Effector memory CD8-positive, alpha-beta T cell (primary cell): ENCODE measurements around the gene HENMT1.
"Not testable (repeated sequence)": the region's sequence is repeated elsewhere in the genome, so short reads cannot be mapped to it uniquely, and the experiment has no call there.

Experiments
- ATAC-seq: fragments of 150-1000 bp; cut with Tn5 transposase; replicated peaks from 2 replicates; pipeline ENCODE4 v1.10.0; 2021; ENCODE audit warnings: mild to moderate bottlenecking, moderate library complexity
- DNase-seq, 3 experiments: peaks; one replicate each; pipeline ENCODE4 v3.0.0; 2021
- H3K27ac Mint-ChIP-seq, 2 donors: one replicate each; pipeline ENCODE4 v1.8.0; 2022; ENCODE audit warnings: mild to moderate bottlenecking in 2 of 2, mixed read lengths in 2 of 2, moderate library complexity in 2 of 2
- H3K27me3 Mint-ChIP-seq, 2 donors: one replicate each; pipeline ENCODE4 v1.8.0; 2022; ENCODE audit warnings: mixed read lengths in 2 of 2
- H3K36me3 Mint-ChIP-seq: one replicate; pipeline ENCODE4 v1.8.0; 2022; ENCODE audit warnings: mild to moderate bottlenecking, moderate library complexity, mixed read lengths; ENCODE audit not compliant: insufficient read depth
- H3K4me1 Mint-ChIP-seq, 2 donors: one replicate each; pipeline ENCODE4 v1.8.0; 2022; ENCODE audit warnings: low read depth in 2 of 2, mixed read lengths in 2 of 2
- H3K4me3 Mint-ChIP-seq, 2 donors: one replicate each; pipeline ENCODE4 v1.8.0; 2022; ENCODE audit warnings: mild to moderate bottlenecking in 2 of 2, mixed read lengths in 2 of 2, moderate library complexity in 2 of 2
- H3K9me3 Mint-ChIP-seq, 2 donors: one replicate each; pipeline ENCODE4 v1.8.0; 2022; ENCODE audit warnings: mixed read lengths in 2 of 2

HENMT1 gene

DNA sequence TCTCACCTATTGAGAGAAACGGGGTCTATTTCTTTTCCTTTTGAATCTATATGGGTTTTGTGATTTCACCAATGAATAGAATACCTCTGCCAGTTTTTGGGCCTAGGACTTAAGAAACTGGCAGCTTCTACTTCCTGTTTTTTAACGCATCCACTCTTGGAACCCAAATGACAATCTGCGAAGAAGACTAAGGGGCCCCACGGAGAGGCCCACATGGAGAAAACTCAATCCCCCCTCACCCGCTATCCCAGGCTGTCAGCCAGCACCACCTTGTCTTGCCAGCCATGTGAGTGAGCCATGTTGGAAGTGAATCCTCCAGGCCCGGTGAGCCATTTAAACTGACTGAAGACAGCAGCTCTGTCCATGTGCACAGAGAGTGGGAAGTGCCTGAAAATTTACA is 3.6 kb upstream of the HENMT1 start:
- Mint-ChIP-seq H3K4me1 (peaks cover 15 to 27% of the 10 kb centered on the region in 2 donors), H3K27ac (no peak overlapping the region), H3K4me3 (no peak overlapping the region), H3K27me3 (no peaks in the 10 kb centered on the region), H3K36me3 (peaks cover 18% of the 10 kb centered on the region), H3K9me3 (no peaks in the 10 kb centered on the region)
- DNase-seq, result no peak
- no peak for ATAC-seq

DNA sequence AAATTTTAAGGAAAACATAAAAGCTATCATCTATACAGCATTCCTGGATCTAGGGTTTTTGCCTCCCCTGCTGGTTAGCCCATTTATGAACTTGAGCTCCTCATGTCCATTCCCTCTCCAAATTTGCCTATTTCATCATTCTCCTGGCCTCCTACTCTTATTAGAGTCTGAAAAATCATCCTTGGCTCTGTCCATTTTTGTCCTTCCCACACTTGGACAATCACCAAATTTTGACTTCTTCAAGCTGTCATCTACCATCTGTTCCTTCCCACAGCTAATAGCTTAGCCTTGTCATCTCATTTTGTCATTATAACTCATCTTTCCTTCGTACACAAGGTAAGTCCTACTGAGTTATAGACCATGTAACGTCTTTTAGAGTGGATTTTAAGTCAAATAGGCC is 2.2 kb upstream of the HENMT1 start:
- H3K36me3 Mint-ChIP-seq, result peaks cover 18% of the 10 kb centered on the region
- H3K9me3 Mint-ChIP-seq, result no peaks in the 10 kb centered on the region
- H3K27me3 Mint-ChIP-seq, result no peaks in the 10 kb centered on the region
- peak overlapping the region in 1 of 2 donors; percentile 44 for H3K27ac Mint-ChIP-seq
- ATAC-seq, result no peak
- DNase-seq, result no peak
- peaks cover 16 to 36% of the 10 kb centered on the region in 2 donors for H3K4me1 Mint-ChIP-seq
- H3K4me3 Mint-ChIP-seq, result peak overlapping the region in 1 of 2 donors; percentile 2

DNA sequence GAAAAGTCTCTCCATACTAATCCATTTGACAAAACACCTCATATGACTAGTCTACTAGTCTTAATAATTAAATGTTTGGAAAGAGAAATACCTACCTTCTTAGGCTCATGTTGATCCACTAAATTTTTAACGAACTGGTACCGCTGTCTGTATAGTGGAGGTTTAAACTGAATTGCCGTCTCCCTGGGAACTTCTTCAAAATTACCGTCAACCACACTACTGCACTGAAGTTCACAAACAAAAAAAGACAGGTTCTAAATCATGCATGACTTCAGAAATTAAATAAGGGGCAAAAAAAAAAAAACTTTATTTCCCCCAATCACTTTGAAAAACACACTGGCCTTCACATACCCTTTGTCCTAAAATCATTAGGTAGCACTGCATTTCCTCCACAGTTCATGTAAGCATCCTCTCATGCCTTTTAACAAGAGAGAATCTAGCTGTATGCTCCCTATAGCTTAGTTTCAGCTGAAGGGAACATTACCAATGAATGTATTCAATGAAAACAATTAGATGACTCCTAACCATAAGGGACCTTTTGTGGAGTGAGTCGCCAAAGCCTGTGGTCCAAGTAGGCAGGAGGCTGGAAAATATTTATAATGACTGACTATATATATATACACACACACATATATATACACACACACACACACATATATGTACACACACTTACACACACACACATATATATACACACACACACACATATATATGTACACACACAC is 3.4 kb downstream of the HENMT1 start:
- Mint-ChIP-seq H3K9me3 (no peaks in the 10 kb centered on the region), H3K36me3 (peaks cover 23% of the 10 kb centered on the region), H3K27me3 (no peaks in the 10 kb centered on the region), H3K4me1 (peaks cover 33 to 54% of the 10 kb centered on the region in 2 donors), H3K27ac (peak overlapping the region; percentile 6 to 80), H3K4me3 (no peak overlapping the region)
- DNase-seq (no peak), ATAC-seq (no peak)

DNA sequence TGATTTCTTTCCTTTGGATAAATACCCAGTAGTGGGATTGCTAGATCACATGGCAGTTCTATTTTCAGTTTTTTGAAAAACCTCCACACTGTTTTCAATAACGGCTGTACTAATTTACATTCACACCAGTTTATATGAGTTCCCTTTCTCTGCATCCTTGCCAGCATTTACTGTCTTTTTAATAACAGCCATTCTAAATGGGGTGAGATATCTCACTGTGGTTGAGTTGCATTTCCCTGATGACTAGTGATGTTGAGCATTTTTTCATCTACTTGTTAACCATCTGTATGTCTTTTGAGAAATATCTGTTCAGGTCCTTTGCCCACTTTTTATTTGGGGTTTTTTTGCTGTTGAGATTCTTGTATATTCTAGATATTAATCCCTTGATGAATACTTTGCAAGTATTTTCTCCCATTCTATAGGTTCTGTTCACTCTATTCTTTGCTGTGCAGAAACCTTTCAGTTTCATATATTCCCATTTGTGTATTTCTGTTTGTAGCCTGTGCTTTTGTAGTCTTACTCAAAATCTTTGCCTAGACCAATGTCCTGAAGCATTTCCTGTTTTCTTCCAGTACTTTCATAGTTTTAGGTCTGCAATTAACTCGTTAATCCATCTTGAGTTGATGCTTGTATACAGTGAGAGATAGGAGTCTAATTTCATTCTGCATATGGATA is 7.3 kb downstream of the HENMT1 start:
- Mint-ChIP-seq H3K27me3 (no peaks in the 10 kb centered on the region), H3K4me3 (peak overlapping the region; percentile 3 to 70), H3K27ac (peak overlapping the region; percentile 74 to 92), H3K9me3 (no peaks in the 10 kb centered on the region), H3K36me3 (peaks cover 14% of the 10 kb centered on the region), H3K4me1 (peaks cover 24 to 39% of the 10 kb centered on the region in 2 donors)
- DNase-seq (no peak), ATAC-seq (peak; percentile 97)

DNA sequence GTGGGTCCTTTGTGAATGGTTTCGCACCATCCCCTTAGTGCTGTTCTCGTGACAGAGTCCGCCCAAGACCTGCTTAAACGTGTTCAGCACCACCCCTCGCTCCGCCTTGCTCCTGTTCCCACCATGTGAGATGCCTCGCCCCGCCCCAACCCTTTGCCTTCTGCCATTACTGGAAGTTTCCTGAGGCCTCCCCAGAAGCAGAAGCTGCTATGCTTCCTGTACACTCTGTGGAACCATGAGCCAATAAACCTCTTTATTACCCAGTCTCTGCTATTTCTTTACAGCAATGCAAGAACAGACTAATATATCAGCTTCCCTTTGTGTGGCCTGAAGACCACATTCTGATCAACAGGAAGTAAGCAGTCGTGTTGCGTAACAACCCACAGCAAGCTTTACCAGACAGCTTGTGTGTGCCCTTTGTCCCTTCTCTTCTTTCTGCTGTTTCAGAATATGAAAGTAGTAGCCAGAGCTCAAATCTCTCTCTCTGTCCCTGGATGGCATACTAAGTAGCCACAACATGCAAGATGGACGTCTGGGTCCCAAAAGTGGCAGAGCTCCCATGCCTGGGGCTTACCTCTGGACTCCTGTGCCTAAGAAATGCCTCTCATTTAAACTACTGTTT is 14.1 kb downstream of the HENMT1 start:
- H3K4me3 Mint-ChIP-seq, result peak overlapping the region; percentile 70 to 74
- H3K27me3 Mint-ChIP-seq, result no peaks in the 10 kb centered on the region
- peaks cover 53 to 60% of the 10 kb centered on the region in 2 donors for H3K4me1 Mint-ChIP-seq
- peak overlapping the region; percentile 98 for H3K27ac Mint-ChIP-seq
- peak; percentile 73 to 82 (median 80) for DNase-seq
- peak; percentile 79 for ATAC-seq
- H3K9me3 Mint-ChIP-seq, result peaks cover 0 to 8% of the 10 kb centered on the region in 2 donors
- peaks cover 45% of the 10 kb centered on the region for H3K36me3 Mint-ChIP-seq

DNA sequence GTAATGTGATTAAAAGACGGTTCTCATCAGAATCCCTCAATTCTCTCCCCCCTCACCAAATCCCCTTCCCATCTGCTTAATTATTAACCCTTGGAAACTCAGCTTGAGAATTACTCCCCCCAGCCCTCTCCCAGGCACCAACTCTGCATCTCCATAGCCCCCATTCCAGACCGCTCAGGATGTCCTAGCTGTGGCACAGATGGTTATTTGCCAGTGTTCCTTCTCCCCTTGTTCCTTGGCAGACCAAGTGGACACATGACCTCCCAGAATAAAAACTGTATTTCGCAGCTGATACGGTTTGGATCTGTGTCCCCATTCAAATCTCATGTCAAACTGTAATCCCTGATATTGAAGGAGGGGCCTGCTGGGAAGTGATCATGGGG is 14.6 kb downstream of the HENMT1 start:
- Mint-ChIP-seq H3K27ac (peak overlapping the region; percentile 98), H3K4me1 (peaks cover 51 to 56% of the 10 kb centered on the region in 2 donors), H3K9me3 (peaks cover 0 to 8% of the 10 kb centered on the region in 2 donors), H3K36me3 (peaks cover 48% of the 10 kb centered on the region), H3K27me3 (no peaks in the 10 kb centered on the region), H3K4me3 (peak overlapping the region; percentile 70 to 74)
- DNase-seq, result no peak
- ATAC-seq, result no peak

DNA sequence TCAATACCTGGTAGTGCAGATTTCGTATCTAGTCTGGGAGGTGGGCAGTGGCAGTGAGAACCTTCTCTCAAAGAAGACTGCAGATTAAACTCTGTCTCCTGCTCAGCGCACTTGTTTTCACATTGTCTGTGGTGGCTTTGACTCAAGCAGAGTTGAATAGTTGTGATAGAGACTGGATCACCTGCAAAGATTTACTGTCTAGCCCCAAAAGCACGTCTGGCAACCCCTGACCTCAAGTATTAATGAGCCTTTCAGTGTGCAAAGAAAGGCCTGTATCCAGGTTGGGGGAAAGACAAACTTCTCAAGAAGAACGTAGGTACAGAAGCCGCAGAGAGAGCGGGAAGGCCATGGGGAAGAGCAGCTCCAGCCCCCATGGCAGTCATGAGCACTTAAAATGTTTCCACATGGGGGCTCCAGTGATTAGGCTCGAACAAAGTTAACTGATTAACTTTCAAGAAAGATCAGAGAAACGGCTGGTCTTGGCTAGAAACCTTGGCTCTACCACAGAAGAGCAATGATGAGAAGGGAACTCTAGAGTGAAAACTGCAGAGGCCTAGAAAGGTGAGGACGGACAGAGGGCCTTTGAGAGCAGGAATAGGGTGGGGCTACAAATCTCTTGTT is 15.2 kb downstream of the HENMT1 start:
- ATAC-seq (peak; percentile 3), DNase-seq (peak in 2 of 3 experiments; percentile 10 to 41)
- Mint-ChIP-seq H3K4me1 (peaks cover 51 to 56% of the 10 kb centered on the region in 2 donors), H3K27ac (peak overlapping the region; percentile 98), H3K4me3 (peak overlapping the region; percentile 70 to 74), H3K27me3 (no peaks in the 10 kb centered on the region), H3K9me3 (peaks cover 0 to 8% of the 10 kb centered on the region in 2 donors), H3K36me3 (peaks cover 48% of the 10 kb centered on the region)

DNA sequence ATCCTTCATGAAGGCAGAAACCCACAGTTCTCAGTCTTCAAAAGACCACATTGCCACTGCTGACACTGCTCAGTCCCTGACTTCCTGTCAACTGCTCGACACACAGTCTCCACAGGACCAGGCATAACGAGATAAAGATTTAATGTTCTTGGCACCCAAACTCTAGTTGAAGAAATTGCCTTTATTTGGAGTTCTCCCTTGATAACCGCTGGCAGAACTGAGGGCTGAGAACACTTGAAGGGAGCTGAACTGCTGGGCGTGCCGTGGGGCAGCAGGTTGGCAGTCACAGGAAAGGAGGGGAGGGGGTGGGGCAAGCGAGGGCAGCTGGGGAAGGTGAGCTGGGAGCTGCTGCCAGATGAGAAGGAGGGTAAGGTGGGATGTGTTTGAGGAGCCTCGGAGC is 15.9 kb downstream of the HENMT1 start:
- H3K36me3 Mint-ChIP-seq, result peaks cover 48% of the 10 kb centered on the region
- H3K27me3 Mint-ChIP-seq, result no peaks in the 10 kb centered on the region
- ATAC-seq (peak; percentile 62), DNase-seq (peak; percentile 49 to 65 (median 55))
- H3K4me1 Mint-ChIP-seq, result peaks cover 55 to 63% of the 10 kb centered on the region in 2 donors
- peak overlapping the region; percentile 98 for H3K27ac Mint-ChIP-seq
- peaks cover 0 to 8% of the 10 kb centered on the region in 2 donors for H3K9me3 Mint-ChIP-seq
- peak overlapping the region; percentile 70 to 74 for H3K4me3 Mint-ChIP-seq

DNA sequence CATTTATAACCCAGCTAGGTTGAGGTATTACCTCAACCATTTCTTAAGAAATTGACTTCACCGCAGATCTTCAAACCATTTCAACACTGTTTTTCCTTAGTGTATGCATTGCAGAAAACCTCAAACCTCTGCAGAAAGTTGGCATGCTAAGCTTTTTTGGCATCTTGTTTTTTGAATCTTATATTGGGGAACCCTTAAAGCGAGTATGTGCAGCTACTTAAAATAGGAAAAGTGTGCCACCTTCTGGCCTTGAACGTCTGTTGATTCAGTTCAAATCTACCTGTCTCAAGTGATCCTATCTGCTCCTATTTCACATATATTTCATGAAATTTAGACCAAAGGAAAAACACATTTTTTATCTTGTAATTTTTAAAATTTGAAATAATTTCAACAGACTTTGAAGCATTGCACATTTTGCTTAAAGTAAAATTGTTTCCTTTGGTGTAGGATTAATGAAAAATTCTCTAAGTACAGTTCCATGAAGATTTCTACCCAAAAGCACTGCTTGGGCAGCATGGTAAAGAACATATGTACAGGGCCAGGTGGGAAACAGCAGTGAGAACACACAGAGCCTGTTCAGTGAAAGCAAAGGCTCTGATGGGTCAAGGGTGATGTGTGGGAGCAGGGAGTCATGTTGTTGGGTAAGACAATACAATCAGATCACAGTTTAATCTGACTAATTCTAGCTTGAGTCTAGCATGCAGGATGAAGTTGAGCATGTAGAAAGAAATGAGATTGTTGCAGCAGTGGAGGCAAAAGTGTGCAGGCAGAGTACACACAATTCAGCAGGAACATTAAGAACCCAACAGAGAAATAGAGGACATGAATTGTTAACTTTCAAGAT is 17.2 kb downstream of the HENMT1 start:
- peak overlapping the region in 1 of 2 donors; percentile 30 for H3K4me3 Mint-ChIP-seq
- peaks cover 0 to 8% of the 10 kb centered on the region in 2 donors for H3K9me3 Mint-ChIP-seq
- no peaks in the 10 kb centered on the region for H3K27me3 Mint-ChIP-seq
- ATAC-seq (peak; percentile 7), DNase-seq (peak; percentile 41 to 52 (median 48))
- peaks cover 41% of the 10 kb centered on the region for H3K36me3 Mint-ChIP-seq
- H3K4me1 Mint-ChIP-seq, result peaks cover 59 to 67% of the 10 kb centered on the region in 2 donors
- peak overlapping the region; percentile 98 for H3K27ac Mint-ChIP-seq

DNA sequence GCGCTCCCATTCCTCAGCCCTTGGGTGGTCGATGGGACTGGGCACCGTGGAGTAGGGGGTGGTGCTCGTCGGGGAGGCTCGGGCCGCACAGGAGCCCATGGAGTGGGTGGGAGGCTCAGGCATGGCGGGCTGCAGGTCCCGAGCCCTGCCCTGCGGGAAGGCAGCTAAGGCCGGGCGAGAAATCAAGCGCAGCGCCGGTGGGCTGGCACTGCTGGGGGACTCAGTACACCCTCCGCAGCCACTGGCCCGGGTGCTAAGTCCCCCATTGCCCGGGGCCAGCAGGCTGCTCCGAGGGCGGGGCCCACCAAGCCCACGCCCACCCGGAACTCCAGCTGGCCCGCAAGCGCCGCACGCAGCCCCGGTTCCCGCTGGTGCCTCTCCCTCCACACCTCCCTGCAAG is 20.0 kb downstream of the HENMT1 start:
- H3K4me3 Mint-ChIP-seq, H3K27me3 Mint-ChIP-seq, DNase-seq, H3K9me3 Mint-ChIP-seq, ATAC-seq: not testable (repeated sequence)
- Mint-ChIP-seq H3K36me3 (peaks cover 16% of the 10 kb centered on the region), H3K4me1 (peaks cover 36 to 43% of the 10 kb centered on the region in 2 donors), H3K27ac (peak overlapping the region in 1 of 2 donors; percentile 24)

DNA sequence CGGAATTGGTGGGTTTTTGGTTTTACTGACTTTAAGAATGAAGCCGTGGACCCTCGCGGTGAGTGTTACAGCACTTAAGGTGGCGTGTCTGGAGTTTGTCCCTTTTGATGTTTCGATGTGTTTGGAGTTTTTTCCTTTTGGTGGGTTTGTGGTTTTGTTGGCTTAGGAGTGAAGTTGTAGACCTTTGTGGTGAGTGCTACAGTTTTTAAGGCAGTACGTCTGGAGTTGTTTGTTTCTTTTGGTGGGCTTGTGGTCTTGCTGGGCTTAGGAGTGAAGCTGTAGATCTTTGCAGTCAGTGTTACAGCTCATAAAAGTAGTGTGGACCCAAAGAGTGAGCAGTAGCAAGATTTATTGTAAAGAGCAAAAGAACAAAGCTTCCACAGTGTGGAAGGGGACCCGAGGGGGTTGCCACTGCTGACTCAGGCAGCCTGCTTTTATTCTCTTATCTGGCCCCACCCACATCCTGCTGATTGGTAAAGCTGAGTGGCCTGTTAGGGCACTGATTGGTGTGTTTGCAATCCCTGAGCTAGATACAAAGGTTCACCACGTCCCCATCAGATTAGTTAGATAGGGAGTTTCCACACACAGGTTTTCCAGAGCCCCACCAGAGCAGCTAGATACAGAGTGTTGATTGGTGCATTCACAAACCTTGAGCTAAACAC is 20.9 kb downstream of the HENMT1 start:
- Mint-ChIP-seq H3K4me3 (peak overlapping the region; percentile 11 to 54), H3K36me3 (peaks cover 10% of the 10 kb centered on the region), H3K27ac (peak overlapping the region; percentile 24 to 69), H3K27me3 (no peaks in the 10 kb centered on the region), H3K9me3 (no peaks in the 10 kb centered on the region), H3K4me1 (peaks cover 28 to 34% of the 10 kb centered on the region in 2 donors)
- DNase-seq, result peak in 2 of 3 experiments; percentile 17 to 38
- ATAC-seq, result no peak

DNA sequence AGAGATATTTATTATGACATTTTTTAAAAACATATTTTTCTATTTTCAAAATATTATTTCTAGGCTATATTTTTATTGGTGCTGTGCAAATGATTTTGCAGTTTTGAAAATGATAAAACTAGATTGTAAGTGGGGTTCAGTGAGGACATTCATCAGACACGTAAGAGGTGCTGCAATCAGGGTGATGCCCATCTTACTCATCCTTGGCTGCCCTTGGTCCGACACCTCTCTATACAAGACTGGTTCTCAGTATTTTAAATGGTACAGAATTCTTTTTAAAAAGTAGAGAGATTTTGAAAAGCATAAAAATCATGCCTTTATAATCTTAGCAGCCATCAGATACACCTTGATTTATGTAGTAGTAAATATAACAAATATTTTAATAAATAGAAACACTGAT is 24.0 kb downstream of the HENMT1 start:
- DNase-seq (no peak), ATAC-seq (no peak)
- Mint-ChIP-seq H3K4me3 (no peak overlapping the region), H3K9me3 (no peaks in the 10 kb centered on the region), H3K4me1 (peaks cover 8 to 12% of the 10 kb centered on the region in 2 donors), H3K27me3 (no peaks in the 10 kb centered on the region), H3K36me3 (peaks cover 15% of the 10 kb centered on the region), H3K27ac (no peak overlapping the region)
